Nephron (organoid): ENCODE results near the gene PDE4D.

Experiments
- H3K27ac Mint-ChIP-seq, 3 experiments: 2 replicates each; pipeline ENCODE4 v1.8.0; 2020; ENCODE audit warnings: mixed read lengths in 3 of 3, mild to moderate bottlenecking in 2 of 3, moderate library complexity in 1 of 3
- H3K27me3 Mint-ChIP-seq: 2 replicates; pipeline ENCODE4 v1.8.0; 2021; ENCODE audit warnings: low read depth, mild to moderate bottlenecking, moderate library complexity, mixed read lengths
- H3K36me3 Mint-ChIP-seq: 2 replicates; pipeline ENCODE4 v1.8.0; 2020; ENCODE audit warnings: low read depth, mixed read lengths
- H3K4me1 Mint-ChIP-seq: 2 replicates; pipeline ENCODE4 v1.8.0; 2020; ENCODE audit warnings: mixed read lengths
- H3K4me3 Mint-ChIP-seq, 3 experiments: 2 replicates each; pipeline ENCODE4 v1.8.0; 2020; ENCODE audit warnings: mild to moderate bottlenecking in 3 of 3, mixed read lengths in 3 of 3, moderate library complexity in 2 of 3
- H3K9me3 Mint-ChIP-seq: 2 replicates; pipeline ENCODE4 v1.8.0; 2020; ENCODE audit warnings: mixed read lengths
- TF ChIP-seq, protein P1 (sequence below), 3 experiments: fragments of 200-600 bp; sonication (generic); IDR thresholded peaks; one replicate each; pipeline ENCODE4 v1.5.0; 2021; ENCODE audit warnings: antibody characterized with exemption in 3 of 3; ENCODE audit not compliant: unreplicated experiment in 3 of 3

The PDE4D gene

DNA sequence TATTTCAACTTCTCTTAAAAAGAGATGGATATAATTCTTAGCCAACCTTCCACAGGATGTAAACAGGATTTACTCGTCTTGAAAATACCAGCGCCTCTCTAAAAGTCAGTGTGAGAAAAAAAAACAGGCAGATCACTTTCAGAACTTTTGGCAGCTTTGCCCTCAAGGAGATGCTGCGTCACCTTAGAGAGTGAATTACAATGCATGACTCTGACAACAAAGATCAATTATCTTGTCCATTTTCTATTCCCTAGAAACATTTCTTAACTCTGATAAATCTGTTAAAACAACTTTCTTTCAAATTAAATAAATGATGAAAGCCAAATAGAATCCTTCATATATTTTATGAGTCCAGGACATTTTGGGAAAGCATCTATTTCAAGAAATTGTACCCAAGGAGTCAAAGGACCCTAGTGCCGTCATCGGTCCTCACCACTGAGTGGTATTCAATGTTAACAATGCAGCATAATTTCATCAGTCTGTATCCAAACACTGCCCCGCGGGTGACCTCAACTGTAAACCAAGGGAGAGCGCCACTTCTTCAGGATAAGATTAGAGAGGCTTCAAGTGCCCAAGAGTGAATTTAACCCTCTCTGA lies 536.0 kb downstream of the PDE4D start:
- H3K36me3 Mint-ChIP-seq = no peaks in the 10 kb centered on the region
- H3K4me1 Mint-ChIP-seq = peaks cover 71% of the 10 kb centered on the region
- H3K27ac Mint-ChIP-seq = peak overlapping the region; percentile 82 to 85 (median 83)
- H3K4me3 Mint-ChIP-seq = peak overlapping the region; percentile 2 to 46 (median 9)
- TF ChIP-seq, protein P1, sequence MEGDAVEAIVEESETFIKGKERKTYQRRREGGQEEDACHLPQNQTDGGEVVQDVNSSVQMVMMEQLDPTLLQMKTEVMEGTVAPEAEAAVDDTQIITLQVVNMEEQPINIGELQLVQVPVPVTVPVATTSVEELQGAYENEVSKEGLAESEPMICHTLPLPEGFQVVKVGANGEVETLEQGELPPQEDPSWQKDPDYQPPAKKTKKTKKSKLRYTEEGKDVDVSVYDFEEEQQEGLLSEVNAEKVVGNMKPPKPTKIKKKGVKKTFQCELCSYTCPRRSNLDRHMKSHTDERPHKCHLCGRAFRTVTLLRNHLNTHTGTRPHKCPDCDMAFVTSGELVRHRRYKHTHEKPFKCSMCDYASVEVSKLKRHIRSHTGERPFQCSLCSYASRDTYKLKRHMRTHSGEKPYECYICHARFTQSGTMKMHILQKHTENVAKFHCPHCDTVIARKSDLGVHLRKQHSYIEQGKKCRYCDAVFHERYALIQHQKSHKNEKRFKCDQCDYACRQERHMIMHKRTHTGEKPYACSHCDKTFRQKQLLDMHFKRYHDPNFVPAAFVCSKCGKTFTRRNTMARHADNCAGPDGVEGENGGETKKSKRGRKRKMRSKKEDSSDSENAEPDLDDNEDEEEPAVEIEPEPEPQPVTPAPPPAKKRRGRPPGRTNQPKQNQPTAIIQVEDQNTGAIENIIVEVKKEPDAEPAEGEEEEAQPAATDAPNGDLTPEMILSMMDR (IDR thresholded peaks at IDR 0.05; ENCODE audit: unreplicated experiment in 3 of 3) = no peak
- H3K9me3 Mint-ChIP-seq = no peaks in the 10 kb centered on the region
- H3K27me3 Mint-ChIP-seq = no peaks in the 10 kb centered on the region

GRCh38 chr5:59356813-59357380 lies 536.6 kb downstream of the PDE4D start:
- Mint-ChIP-seq H3K4me3 (peak overlapping the region in 2 of 3 experiments; percentile 58 to 64), H3K4me1 (peaks cover 77% of the 10 kb centered on the region), H3K27ac (peak overlapping the region; percentile 82 to 85 (median 83)), H3K36me3 (no peaks in the 10 kb centered on the region), H3K9me3 (no peaks in the 10 kb centered on the region), H3K27me3 (no peaks in the 10 kb centered on the region)
- TF ChIP-seq, protein P1 (IDR thresholded peaks at IDR 0.05; ENCODE audit: unreplicated experiment in 3 of 3) = no peak

DNA sequence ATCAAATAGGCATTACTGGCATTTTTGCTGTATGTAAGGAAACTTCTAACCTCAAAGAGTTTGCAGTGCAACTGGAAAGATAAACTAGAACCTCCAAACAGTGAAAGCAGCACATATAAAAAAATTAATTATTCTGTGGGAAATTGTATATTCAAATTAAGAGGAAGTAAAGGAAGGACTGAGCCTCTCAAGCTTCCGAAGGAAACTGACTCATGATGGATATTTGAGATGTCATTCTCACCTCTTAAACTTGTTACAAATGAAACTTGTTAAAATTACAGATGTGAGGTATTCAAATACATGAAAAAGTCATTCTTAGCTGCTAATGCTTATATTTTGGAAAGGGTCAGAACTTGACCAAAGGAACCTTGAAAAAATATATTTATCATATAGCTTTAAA lies 538.7 kb downstream of the PDE4D start:
- Mint-ChIP-seq H3K4me1 (peaks cover 69% of the 10 kb centered on the region), H3K36me3 (no peaks in the 10 kb centered on the region), H3K27me3 (no peaks in the 10 kb centered on the region), H3K4me3 (no peak overlapping the region), H3K27ac (no peak overlapping the region), H3K9me3 (no peaks in the 10 kb centered on the region)
- TF ChIP-seq, protein P1 (IDR thresholded peaks at IDR 0.05; ENCODE audit: unreplicated experiment in 3 of 3) = no peak

- Mint-ChIP-seq H3K36me3 (no peaks in the 10 kb centered on the region), H3K9me3 (no peaks in the 10 kb centered on the region), H3K27ac (no peak overlapping the region), H3K4me1 (peaks cover 65% of the 10 kb centered on the region), H3K4me3 (no peak overlapping the region), H3K27me3 (no peaks in the 10 kb centered on the region)
- TF ChIP-seq, protein P1 (IDR thresholded peaks at IDR 0.05; ENCODE audit: unreplicated experiment in 3 of 3) = no peak
Measured at GRCh38 chr5:59354274-59354673, 539.3 kb downstream of the PDE4D start.

- peaks cover 56% of the 10 kb centered on the region for H3K4me1 Mint-ChIP-seq
- no peaks in the 10 kb centered on the region for H3K9me3 Mint-ChIP-seq
- H3K36me3 Mint-ChIP-seq = no peaks in the 10 kb centered on the region
- TF ChIP-seq, protein P1 (IDR thresholded peaks at IDR 0.05; ENCODE audit: unreplicated experiment in 3 of 3) = peak in 1 of 3 experiments; percentile 16
- no peaks in the 10 kb centered on the region for H3K27me3 Mint-ChIP-seq
- peak overlapping the region; percentile 13 to 87 (median 46) for H3K27ac Mint-ChIP-seq
- H3K4me3 Mint-ChIP-seq = no peak overlapping the region
Measured at GRCh38 chr5:59351076-59351794, 542.3 kb downstream of the PDE4D start.
